ENCODE data around the gene OMP. TPM values are rescaled to one million over a fixed set of nuclear protein-coding genes. Genes with fewer than 3 reads are reported as not detected.

The OMP gene
- total and polyA plus RNA-seq, 2 of the 13 experiments (the other 11 are each of a cell fraction or from before 2014, with no cell fraction given), result not detected

DNA sequence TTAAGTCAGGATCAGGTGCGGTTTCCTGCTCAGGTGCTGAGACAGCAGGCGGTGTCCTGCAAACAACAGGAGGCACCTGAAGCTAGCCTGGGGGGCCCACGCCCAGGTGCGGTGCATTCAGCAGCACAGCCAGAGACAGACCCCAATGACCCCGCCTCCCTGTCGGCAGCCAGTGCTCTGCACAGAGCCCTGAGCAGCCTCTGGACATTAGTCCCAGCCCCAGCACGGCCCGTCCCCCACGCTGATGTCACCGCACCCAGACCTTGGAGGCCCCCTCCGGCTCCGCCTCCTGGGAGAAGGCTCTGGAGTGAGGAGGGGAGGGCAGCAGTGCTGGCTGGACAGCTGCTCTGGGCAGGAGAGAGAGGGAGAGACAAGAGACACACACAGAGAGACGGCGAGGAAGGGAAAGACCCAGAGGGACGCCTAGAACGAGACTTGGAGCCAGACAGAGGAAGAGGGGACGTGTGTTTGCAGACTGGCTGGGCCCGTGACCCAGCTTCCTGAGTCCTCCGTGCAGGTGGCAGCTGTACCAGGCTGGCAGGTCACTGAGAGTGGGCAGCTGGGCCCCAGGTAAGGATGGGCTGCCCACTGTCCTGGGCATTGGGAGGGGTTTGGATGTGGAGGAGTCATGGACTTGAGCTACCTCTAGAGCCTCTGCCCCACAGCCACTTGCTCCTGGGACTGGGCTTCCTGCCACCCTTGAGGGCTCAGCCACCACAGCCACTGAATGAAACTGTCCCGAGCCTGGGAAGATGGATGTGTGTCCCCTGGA lies 25.5 kb downstream of the OMP start, which contains the start of gene MYO7A (continued):
- TF ChIP-seq, protein P1, sequence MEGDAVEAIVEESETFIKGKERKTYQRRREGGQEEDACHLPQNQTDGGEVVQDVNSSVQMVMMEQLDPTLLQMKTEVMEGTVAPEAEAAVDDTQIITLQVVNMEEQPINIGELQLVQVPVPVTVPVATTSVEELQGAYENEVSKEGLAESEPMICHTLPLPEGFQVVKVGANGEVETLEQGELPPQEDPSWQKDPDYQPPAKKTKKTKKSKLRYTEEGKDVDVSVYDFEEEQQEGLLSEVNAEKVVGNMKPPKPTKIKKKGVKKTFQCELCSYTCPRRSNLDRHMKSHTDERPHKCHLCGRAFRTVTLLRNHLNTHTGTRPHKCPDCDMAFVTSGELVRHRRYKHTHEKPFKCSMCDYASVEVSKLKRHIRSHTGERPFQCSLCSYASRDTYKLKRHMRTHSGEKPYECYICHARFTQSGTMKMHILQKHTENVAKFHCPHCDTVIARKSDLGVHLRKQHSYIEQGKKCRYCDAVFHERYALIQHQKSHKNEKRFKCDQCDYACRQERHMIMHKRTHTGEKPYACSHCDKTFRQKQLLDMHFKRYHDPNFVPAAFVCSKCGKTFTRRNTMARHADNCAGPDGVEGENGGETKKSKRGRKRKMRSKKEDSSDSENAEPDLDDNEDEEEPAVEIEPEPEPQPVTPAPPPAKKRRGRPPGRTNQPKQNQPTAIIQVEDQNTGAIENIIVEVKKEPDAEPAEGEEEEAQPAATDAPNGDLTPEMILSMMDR (CRISPR knock-in tag; IDR thresholded peaks at IDR 0.05), result peak; percentile 29; the same call in 1 of the 2 replicates
- TF ChIP-seq ZNF768 (CRISPR knock-in tag; IDR thresholded peaks at IDR 0.05), result peak; percentile 80
- TF ChIP-seq, protein P2, sequence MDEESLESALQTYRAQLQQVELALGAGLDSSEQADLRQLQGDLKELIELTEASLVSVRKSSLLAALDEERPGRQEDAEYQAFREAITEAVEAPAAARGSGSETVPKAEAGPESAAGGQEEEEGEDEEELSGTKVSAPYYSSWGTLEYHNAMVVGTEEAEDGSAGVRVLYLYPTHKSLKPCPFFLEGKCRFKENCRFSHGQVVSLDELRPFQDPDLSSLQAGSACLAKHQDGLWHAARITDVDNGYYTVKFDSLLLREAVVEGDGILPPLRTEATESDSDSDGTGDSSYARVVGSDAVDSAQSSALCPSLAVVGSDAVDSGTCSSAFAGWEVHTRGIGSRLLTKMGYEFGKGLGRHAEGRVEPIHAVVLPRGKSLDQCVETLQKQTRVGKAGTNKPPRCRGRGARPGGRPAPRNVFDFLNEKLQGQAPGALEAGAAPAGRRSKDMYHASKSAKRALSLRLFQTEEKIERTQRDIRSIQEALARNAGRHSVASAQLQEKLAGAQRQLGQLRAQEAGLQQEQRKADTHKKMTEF (CRISPR knock-in tag; IDR thresholded peaks at IDR 0.05), result peak; percentile 45; the same call in 1 of the 2 replicates
- TF ChIP-seq ZSCAN30 (CRISPR knock-in tag; IDR thresholded peaks at IDR 0.05), result no peak
- no peak for TF ChIP-seq MAZ (IDR thresholded peaks at IDR 0.05; ENCODE audit: borderline replicate concordance, low read depth, low read length)
- peak; percentile 65 for TF ChIP-seq MAZ (CRISPR knock-in tag; IDR thresholded peaks at IDR 0.05; ENCODE audit: low read depth)
- TF ChIP-seq RXRA (CRISPR knock-in tag; IDR thresholded peaks at IDR 0.05), result peak; percentile 56
- 0 out of 2 replicates have a peak, but pooled peaks have one; percentile 9 for TF ChIP-seq NRL (CRISPR knock-in tag; IDR thresholded peaks at IDR 0.05; ENCODE audit: borderline replicate concordance)
- TF ChIP-seq SPEN (CRISPR knock-in tag; IDR thresholded peaks at IDR 0.05; ENCODE audit: low read depth), result peak; percentile 60
- TF ChIP-seq ZNF33B (CRISPR knock-in tag; IDR thresholded peaks at IDR 0.05), result peak; percentile 52; the same call in 1 of the 2 replicates
- TF ChIP-seq, protein P3, sequence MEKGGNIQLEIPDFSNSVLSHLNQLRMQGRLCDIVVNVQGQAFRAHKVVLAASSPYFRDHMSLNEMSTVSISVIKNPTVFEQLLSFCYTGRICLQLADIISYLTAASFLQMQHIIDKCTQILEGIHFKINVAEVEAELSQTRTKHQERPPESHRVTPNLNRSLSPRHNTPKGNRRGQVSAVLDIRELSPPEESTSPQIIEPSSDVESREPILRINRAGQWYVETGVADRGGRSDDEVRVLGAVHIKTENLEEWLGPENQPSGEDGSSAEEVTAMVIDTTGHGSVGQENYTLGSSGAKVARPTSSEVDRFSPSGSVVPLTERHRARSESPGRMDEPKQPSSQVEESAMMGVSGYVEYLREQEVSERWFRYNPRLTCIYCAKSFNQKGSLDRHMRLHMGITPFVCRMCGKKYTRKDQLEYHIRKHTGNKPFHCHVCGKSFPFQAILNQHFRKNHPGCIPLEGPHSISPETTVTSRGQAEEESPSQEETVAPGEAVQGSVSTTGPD (CRISPR knock-in tag; IDR thresholded peaks at IDR 0.05), result 0 out of 2 replicates have a peak, but pooled peaks have one; percentile 23
- TF ChIP-seq ZNF253 (CRISPR knock-in tag; IDR thresholded peaks at IDR 0.05; ENCODE audit: borderline replicate concordance), result no peak
- 0 out of 2 replicates have a peak, but pooled peaks have one; percentile 17 for TF ChIP-seq NFYB (CRISPR knock-in tag; IDR thresholded peaks at IDR 0.05)
- 0 out of 2 replicates have a peak, but pooled peaks have one; percentile 47 for TF ChIP-seq IKZF5 (CRISPR knock-in tag; IDR thresholded peaks at IDR 0.05)
- TF ChIP-seq SRSF1 (optimal IDR thresholded peaks at IDR 0.05; ENCODE audit: low read depth, low read length), result peak; percentile 66
- 0 out of 2 replicates have a peak, but pooled peaks have one; percentile 38 for TF ChIP-seq ISL2 (CRISPR knock-in tag; IDR thresholded peaks at IDR 0.05)
- 0 out of 2 replicates have a peak, but pooled peaks have one; percentile 17 for TF ChIP-seq HIVEP1 (CRISPR knock-in tag; IDR thresholded peaks at IDR 0.05)
- peak; percentile 80 for TF ChIP-seq POLR2AphosphoS5 (IDR thresholded peaks at IDR 0.05; ENCODE audit: low read depth, low read length)
- peak; percentile 46; the same call in 1 of the 2 replicates for TF ChIP-seq ZSCAN21 (CRISPR knock-in tag; IDR thresholded peaks at IDR 0.05; ENCODE audit: borderline replicate concordance)
- peak; percentile 31; the same call in 1 of the 2 replicates for TF ChIP-seq ZBTB20 (CRISPR knock-in tag; IDR thresholded peaks at IDR 0.05; ENCODE audit: borderline replicate concordance, low read depth)
- TF ChIP-seq ATF4 (CRISPR knock-in tag; IDR thresholded peaks at IDR 0.05), result no peak
- TF ChIP-seq KDM2A (CRISPR knock-in tag; IDR thresholded peaks at IDR 0.05; ENCODE audit: borderline replicate concordance, low read depth), result peak; percentile 76; the same call in 1 of the 2 replicates

All from HepG2 (cell line).